GM19025 (cell line): ENCODE measurements around the gene FRMD6.
"Not testable (repeated sequence)": the region's sequence is repeated elsewhere in the genome, so short reads cannot be mapped to it uniquely, and the experiment has no call there.

ENCODE experiments used
- ATAC-seq: cut with Tn5 transposase; IDR thresholded peaks from one replicate; pipeline ENCODE4 v1.9.1; 2021; ENCODE audit warnings: mild to moderate bottlenecking, low read depth, moderate library complexity; ENCODE audit not compliant: unreplicated experiment

FRMD6 gene

DNA sequence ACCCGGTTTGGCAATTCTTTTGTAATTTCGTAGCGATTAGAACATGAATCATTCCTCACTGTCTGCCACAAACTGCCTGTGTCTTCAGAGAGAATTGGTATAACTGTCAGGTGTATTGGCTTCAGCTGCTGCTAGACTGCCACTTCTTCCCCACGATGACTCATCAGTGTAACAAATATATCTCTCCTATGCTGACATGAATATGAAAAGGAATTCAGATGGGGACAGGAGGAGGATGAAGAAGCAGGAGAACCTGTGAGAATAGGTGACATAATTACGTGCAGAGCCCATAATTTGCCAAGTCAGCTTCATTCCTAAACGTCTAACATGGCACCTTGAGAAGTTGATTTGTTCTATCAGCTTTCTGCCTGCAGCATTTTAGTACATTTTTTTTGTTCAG, 64.9 kb downstream of the FRMD6 start:
- no peak for ATAC-seq

GRCh38 chr14:51717766-51718165, 66.1 kb downstream of the FRMD6 start:
- no peak for ATAC-seq

DNA sequence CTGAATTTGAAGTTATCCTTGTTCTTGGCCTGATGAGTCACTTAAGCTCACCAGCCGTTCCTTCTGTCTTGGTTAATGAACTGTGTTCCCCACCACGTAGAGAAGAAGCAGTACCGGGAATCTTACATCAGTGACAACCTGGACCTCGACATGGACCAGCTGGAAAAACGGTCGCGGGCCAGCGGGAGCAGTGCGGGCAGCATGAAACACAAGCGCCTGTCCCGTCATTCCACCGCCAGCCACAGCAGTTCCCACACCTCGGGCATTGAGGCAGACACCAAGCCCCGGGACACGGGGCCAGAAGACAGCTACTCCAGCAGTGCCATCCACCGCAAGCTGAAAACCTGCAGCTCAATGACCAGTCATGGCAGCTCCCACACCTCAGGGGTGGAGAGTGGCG, 68.2 kb downstream of the FRMD6 start:
- ATAC-seq, result no peak

GRCh38 chr14:51723990-51724389, 72.3 kb downstream of the FRMD6 start:
- no peak for ATAC-seq

DNA sequence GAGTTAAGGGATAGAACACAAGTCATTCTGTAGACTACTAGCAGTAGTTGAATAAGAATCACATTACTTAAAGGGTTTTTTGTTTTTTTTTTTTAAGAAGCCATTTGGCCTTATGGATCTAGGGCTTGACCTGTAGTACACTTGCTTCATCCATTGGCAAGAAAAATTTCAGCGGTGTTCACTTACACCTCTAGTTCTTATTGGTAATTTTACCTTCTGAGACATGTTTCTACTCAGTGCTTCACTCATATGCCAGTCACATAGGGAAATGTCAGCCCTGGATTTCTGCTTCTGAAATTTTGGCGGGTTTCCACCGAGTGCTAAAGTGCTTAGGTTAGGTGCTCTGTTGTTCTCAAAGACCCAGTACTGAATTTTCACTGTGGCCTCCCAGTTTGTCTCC, 72.9 kb downstream of the FRMD6 start:
- ATAC-seq, result no peak

GRCh38 chr14:51725061-51725460, 73.4 kb downstream of the FRMD6 start:
- ATAC-seq, result no peak

GRCh38 chr14:51726166-51726899, 74.6 kb downstream of the FRMD6 start:
- ATAC-seq, result no peak

DNA sequence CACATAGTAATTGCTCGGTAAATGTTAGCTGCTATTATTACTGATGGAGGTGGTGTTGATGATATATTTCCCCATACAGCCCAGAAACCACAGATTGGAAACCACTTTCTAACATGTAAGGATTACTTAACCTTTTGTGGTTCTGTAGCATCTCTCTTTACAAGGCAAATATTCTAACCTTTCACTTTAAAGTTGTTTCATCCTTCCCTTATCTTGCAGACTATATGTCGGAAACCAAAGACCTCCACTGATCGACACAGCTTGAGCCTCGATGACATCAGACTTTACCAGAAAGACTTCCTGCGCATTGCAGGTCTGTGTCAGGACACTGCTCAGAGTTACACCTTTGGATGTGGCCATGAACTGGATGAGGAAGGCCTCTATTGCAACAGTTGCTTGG, 75.8 kb downstream of the FRMD6 start:
- no peak for ATAC-seq

DNA sequence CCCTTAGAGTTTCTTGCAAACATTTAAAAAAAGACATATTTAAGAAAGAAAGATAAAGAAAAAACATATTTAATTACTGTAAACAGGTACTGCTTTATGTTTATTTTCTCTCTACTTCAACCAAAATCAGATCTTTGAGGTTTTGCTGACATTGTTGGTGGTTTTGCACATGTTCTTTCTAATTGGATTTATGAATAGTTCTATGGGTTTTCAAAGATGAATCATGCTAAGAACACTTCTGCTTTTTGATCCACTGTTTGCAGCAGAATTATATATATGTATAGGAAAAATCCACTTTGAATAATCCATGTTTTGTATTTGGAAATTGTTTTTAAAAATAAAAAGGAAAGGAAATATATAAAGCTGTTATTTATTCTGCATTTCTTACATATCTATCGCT, 78.4 kb downstream of the FRMD6 start:
- no peak for ATAC-seq

- no peak for ATAC-seq
Observed at GRCh38 chr14:51730684-51731083, 79.0 kb downstream of the FRMD6 start.

DNA sequence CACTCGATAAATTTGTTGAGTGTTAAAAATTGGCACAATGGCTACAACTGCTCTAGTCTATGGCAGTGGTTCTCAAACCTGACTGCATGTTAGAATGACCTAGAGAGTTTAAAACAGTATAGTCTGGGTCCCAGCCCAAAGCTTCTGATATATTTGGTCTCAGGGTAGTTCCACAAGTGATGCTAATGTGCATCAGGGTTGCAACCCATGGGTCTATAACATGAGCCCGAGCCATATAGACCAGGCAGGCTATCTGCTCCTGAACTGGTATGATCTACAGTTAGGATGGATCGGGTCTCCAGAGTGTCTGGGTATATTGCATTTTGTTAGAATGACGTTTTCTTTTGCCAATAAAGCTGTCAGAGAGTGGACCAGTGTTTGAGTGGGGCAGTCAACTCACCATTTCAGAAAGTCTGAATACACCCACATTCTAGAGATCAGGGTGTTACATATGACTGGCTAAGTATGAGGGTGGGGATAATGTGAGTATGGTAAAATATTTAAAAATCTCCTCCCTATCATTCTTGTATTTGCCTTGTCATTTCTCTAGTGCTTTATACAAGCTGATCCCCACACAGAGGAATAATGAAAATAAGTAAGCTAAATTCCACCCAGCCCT, 80.9 kb downstream of the FRMD6 start:
- ATAC-seq, result no peak

- no peak for ATAC-seq
Observed at GRCh38 chr14:51733147-51733546, 81.4 kb downstream of the FRMD6 start.

DNA sequence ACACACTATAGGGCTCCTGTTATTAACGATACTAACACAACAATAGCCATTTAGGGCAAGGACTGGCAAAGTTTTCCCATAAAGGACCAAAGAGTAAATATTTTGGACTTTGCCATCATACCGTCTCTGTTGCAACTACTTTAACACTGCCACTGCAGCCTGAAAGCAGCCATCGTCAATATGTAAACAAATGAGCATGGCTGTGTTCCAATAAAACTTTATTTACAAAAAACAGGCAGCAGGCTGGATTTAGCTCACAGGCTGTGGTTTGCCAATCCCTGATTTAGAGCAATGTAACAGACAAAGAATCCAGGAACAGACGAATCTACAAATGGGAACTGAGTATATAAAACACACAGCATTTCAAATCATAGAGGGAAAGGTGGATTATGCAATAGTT, 84.1 kb downstream of the FRMD6 start:
- ATAC-seq, result no peak

- peak; percentile 86 for ATAC-seq
Observed at GRCh38 chr14:51738754-51739153, 87.0 kb downstream of the FRMD6 start.

DNA sequence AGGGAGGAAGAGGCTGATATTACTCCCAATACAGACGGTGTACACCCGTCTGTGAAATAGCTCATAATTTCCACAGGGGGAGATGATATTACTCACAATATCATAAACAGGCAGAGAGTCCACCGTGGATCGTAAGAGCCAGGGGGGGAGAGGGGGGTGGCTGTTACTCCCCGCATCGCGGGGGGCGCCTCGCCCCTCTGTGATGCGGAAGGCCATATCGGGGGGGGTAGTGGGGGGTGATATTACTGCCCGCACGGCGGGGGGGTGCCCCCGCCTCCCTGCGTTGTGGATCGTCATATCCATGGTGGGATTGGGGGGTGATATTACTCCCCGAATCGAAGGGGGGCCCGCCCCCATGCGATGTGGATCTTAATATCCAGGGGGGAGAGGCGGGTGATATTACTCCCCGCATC, 91.9 kb downstream of the FRMD6 start:
- no peak for ATAC-seq

DNA sequence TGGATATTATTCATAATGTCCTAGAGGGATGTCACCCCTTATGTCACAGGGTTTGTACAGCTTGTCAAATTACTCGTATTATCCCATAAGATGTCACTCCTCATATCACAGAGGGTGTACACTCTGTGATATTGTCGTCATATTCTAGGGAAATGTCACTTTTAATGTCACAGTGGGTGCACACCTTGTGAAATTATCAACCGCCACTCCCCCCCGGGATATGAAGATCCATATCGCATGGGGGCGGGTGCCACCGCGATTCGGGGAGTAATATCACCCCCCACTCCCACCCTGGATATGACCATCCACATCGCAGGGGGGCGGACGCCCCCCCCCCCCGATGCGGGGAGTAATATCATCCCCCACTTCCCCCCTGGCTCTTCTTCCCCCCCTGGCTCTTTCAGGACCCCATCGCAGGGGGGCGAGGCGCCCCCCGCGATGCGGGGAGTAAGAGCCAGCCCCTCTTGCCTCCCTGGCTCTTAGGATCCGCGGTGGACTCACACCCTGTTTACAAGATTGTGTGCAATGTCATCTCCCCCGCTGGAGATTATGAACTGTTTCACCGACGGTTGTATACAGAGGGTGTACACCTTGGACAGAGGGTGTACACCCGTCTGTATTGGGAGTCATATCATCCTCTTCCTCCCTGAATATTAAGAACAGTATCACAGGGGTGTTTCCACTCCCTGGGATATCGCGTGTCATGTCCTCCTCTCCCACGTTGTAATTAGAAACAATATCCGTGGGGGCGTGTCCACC, 92.8 kb downstream of the FRMD6 start:
- ATAC-seq, result no peak

DNA sequence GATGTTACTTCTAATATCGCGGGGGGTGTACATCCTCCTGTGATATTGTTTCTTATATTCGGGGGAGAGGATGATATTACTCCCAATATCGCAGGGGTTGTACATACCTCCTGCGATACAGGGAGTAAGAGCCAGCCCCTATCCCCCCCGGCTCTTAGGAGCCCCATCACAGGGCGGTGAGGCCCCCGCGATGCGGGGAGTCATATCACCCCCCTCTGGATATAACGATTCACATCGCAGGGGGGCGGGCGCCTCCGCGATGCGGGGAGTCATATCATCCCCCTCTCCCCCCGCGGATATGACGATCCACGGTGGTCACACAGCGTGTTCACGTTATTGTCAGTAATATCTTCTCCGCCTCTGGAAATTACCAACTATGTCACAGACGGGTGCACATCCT, 95.1 kb downstream of the FRMD6 start:
- ATAC-seq, result not testable (repeated sequence)

DNA sequence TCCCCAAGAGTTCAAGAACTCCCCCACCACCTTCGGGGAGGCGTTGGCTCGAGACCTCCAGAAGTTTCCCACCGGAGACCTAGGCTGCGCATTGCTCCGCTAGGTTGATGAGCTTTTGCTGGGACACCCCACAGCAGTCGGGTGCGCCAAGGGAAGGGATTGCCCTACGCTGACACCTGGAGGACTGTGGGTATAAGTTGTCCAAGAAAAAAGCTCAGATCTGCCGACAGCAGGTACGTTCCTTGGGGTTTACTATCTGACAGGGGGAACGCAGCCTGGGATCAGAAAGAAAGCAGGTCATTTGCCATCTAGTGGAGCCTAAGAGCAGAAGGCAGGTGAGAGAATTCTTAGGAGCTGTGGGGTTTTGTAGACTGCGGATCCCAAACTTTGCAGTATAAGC, 98.8 kb downstream of the FRMD6 start:
- ATAC-seq, result no peak

DNA sequence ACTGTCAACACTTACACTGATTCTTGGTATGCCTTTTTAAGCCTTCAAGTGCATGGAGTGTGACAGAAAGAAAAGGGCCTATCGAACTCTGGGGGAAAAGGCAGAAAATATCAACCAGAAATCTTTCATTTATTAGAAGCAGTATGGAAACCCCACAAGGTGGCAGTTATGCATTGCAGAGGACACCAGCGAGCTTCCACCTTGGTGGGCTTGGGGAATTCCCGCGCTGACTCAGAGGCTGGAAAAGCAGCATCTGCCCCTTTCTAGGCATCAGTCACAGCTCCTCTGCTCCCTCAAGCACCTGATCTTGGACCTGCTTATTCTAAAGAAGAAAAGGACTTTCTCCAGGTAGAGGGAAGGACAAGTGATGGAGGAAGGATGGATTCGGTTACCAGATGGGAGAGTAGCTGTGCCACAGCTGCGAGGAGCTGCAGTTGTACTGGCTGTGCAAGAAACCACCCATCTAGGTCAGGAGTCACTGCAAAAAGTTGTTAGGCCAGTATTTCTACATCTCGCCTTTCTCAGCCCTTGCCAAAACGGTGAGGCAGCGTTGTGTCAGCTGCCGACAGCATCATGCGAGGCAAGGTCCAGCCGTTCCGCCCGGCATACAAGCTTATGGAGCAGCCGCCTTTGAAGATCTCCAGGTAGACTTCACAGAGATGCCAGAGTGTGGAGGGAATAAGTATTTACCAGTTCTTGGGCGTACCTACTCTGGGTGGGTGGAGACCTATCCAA, 100.1 kb downstream of the FRMD6 start:
- ATAC-seq, result not testable (repeated sequence)

GRCh38 chr14:51757756-51758155, 106.0 kb downstream of the FRMD6 start:
- not testable (repeated sequence) for ATAC-seq

DNA sequence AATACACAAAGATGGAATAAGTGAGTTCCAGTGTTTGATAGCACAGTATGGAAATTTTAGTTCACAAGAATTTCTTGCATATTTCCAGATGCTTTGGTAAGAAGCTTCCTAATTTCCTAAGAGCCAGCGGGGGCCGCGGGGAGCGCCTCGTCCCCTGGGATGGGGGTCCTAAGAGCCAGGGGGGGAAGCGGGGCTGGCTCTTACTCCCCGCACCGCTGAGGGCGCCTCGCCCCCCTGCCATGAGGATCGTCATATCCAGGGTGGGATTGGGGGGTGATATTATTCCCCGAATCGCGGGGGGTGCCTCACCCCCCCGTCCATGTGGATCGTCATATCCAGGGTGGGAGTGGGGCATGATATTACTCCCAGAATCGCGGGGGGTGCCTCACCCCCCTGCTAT, 108.2 kb downstream of the FRMD6 start:
- ATAC-seq, result no peak
